HepG2 (cell line): ENCODE data around the gene ASB5. TPM values are rescaled to one million over a fixed set of nuclear protein-coding genes. Genes with fewer than 3 reads are reported as not detected.

ENCODE experiments used
- GABPB1 ChIP-seq: IDR thresholded peaks from 2 replicates; pipeline ENCODE4 v1.6.1; 2016; ENCODE audit warnings: mild to moderate bottlenecking, missing genetic modification reagents, moderate library complexity, missing compliant biosample characterization
- HMG20B ChIP-seq: conservative IDR thresholded peaks from 2 replicates; pipeline ENCODE4 v1.6.1; 2016; ENCODE audit warnings: missing genetic modification reagents, missing compliant biosample characterization
- ONECUT2 ChIP-seq: sonication (generic); formaldehyde crosslinking; IDR thresholded peaks from 2 replicates; pipeline ENCODE4 v1.4.0; 2020; ENCODE audit warnings: missing genetic modification reagents
- PHF8 ChIP-seq: sonication (generic); formaldehyde crosslinking; IDR thresholded peaks from 2 replicates; pipeline ENCODE4 v1.5.0; 2020; ENCODE audit warnings: missing genetic modification reagents
- POLR2AphosphoS5 ChIP-seq: IDR thresholded peaks from 2 replicates; pipeline ENCODE4 v1.6.1; 2012; ENCODE audit warnings: low read depth, low read length
- RXRA ChIP-seq: sonication (generic); formaldehyde crosslinking; IDR thresholded peaks from 2 replicates; pipeline ENCODE4 v1.5.1; 2020; ENCODE audit warnings: missing genetic modification reagents
- SALL1 ChIP-seq: sonication (generic); formaldehyde crosslinking; IDR thresholded peaks from 2 replicates; pipeline ENCODE4 v1.8.0; 2022; ENCODE audit warnings: mild to moderate bottlenecking, missing genetic modification reagents
- TBL1XR1 ChIP-seq: fragments of 150-350 bp; IDR thresholded peaks from 2 replicates; pipeline ENCODE4 v1.6.1; 2014; ENCODE audit warnings: borderline replicate concordance, low read length; ENCODE audit not compliant: partially characterized antibody
- TCF7 ChIP-seq: sonication (generic); IDR thresholded peaks from 2 replicates; pipeline ENCODE4 v1.6.1; 2016; ENCODE audit warnings: antibody characterized with exemption, low read depth
- U2AF2 ChIP-seq: fragments of 200-400 bp; formaldehyde crosslinking; IDR thresholded peaks from 2 replicates; pipeline ENCODE4 v1.6.1; 2017; ENCODE audit warnings: low read depth, mild to moderate bottlenecking, low read length
- ZBTB21 ChIP-seq: sonication (generic); formaldehyde crosslinking; IDR thresholded peaks from 2 replicates; pipeline ENCODE4 v1.4.0; 2020; ENCODE audit warnings: missing genetic modification reagents
- ZNF354B ChIP-seq: sonication (generic); formaldehyde crosslinking; IDR thresholded peaks from 2 replicates; pipeline ENCODE4 v1.8.0; 2022; ENCODE audit warnings: mild to moderate bottlenecking, missing genetic modification reagents
- ZNF441 ChIP-seq: sonication (generic); formaldehyde crosslinking; IDR thresholded peaks from 2 replicates; pipeline ENCODE4 v1.7.0; 2021; ENCODE audit warnings: missing genetic modification reagents, borderline replicate concordance
- ZNF558 ChIP-seq: sonication (generic); formaldehyde crosslinking; IDR thresholded peaks from 2 replicates; pipeline ENCODE4 v1.9.0; 2022; ENCODE audit warnings: mild to moderate bottlenecking, missing genetic modification reagents, borderline replicate concordance
- ZNF766 ChIP-seq: sonication (generic); formaldehyde crosslinking; IDR thresholded peaks from 2 replicates; pipeline ENCODE4 v1.5.0; 2020; ENCODE audit warnings: missing genetic modification reagents, borderline replicate concordance
- ZNF788 ChIP-seq: sonication (generic); formaldehyde crosslinking; IDR thresholded peaks from 2 replicates; pipeline ENCODE4 v1.5.0; 2020; ENCODE audit warnings: mild to moderate bottlenecking, missing genetic modification reagents, borderline replicate concordance
- ZNF878 ChIP-seq: sonication (generic); formaldehyde crosslinking; IDR thresholded peaks from 2 replicates; pipeline ENCODE4 v1.8.1; 2023; ENCODE audit warnings: mild to moderate bottlenecking, missing genetic modification reagents, moderate library complexity
- polyA plus RNA-seq, 8 experiments: library from polyadenylated mRNA; depleted of rRNA in 3 of 8; stranded (reverse) in 7 of 8; unstranded in 1 of 8; fragments of >200 nt; fragmentation: Illumina TruSeq in 4 of 8; extraction: Trizol in 4 of 8; gene quantifications; 2 replicates each; pipeline versions ENCODE4 v1.2.1 to v1.2.3, GENCODE V29; 2011 to 2016; ENCODE audit warnings: low read depth in 4 of 8, missing spikeins in 1 of 8, mixed read lengths in 1 of 8; ENCODE audit not compliant: insufficient read depth in 1 of 8
- total RNA-seq, 5 experiments: library from RNA; depleted of rRNA; stranded (reverse); fragments of >200 nt; fragmentation: Illumina TruSeq; extraction: Trizol; gene quantifications; 2 replicates each; pipeline ENCODE4 v1.2.3, GENCODE V29; 2016; ENCODE audit warnings: low read depth in 1 of 5
- TF ChIP-seq, protein P1 (sequence below): sonication (generic); formaldehyde crosslinking; IDR thresholded peaks from 2 replicates; pipeline ENCODE4 v1.5.1; 2020; ENCODE audit warnings: missing genetic modification reagents, mild to moderate bottlenecking, borderline replicate concordance
- TF ChIP-seq, protein P2 (sequence below): sonication (generic); formaldehyde crosslinking; IDR thresholded peaks from 2 replicates; pipeline ENCODE4 v1.4.0; 2020; ENCODE audit warnings: mild to moderate bottlenecking, missing genetic modification reagents
- TF ChIP-seq, protein P3 (sequence below): sonication (generic); formaldehyde crosslinking; IDR thresholded peaks from 2 replicates; pipeline ENCODE4 v1.4.0; 2020; ENCODE audit warnings: missing genetic modification reagents, borderline replicate concordance
- TF ChIP-seq, protein P4 (sequence below): sonication (generic); formaldehyde crosslinking; IDR thresholded peaks from 2 replicates; pipeline ENCODE4 v1.8.0; 2022; ENCODE audit warnings: low read depth, missing genetic modification reagents

Gene ASB5
- total and polyA plus RNA-seq, 2 of the 13 experiments (the other 11 are each of a cell fraction or from before 2014, with no cell fraction given), result not detected

DNA sequence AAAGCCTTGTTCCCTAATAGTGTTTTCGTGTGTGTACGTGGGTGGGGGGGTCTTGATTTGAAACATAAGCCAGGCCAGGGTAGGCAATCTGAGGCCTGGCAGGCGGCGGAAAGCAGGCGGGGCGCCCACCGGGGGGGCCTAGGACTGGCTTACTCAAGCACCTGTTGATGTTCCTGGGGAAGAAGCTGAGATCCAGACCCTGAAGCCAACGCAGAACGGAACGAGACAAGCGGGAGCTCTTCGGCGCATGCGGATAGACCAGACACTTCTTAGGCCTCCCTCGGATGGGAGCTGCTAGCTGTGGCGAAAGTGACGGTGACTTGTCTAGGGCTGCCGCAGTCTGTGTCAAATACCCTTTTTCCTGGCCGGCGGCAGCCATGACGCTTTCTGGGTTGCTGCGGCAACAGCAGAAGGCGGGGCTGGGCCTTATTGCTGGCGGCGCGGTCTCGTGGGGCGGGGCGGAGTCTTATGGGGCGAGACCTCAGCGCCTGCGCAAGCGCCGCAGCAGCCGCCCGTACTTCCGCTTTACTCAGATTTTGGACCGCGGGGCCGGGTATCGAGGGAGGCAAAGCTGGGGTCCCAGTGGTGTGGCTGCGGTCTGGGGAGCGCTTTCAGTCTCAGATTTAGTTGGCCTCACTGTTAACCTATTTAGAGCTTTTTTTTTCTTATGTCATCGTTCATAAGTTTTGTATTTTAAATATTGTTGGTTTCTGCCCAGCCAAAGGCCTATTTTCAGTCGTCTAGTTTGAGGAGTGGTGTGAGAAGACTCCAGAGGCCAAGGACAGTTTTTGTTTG, 73.6 kb downstream of the ASB5 start, which contains the start of gene SPATA4 (continued):
- TF ChIP-seq, protein P1, sequence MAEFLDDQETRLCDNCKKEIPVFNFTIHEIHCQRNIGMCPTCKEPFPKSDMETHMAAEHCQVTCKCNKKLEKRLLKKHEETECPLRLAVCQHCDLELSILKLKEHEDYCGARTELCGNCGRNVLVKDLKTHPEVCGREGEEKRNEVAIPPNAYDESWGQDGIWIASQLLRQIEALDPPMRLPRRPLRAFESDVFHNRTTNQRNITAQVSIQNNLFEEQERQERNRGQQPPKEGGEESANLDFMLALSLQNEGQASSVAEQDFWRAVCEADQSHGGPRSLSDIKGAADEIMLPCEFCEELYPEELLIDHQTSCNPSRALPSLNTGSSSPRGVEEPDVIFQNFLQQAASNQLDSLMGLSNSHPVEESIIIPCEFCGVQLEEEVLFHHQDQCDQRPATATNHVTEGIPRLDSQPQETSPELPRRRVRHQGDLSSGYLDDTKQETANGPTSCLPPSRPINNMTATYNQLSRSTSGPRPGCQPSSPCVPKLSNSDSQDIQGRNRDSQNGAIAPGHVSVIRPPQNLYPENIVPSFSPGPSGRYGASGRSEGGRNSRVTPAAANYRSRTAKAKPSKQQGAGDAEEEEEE (CRISPR knock-in tag), result no peak
- TF ChIP-seq ZNF558 (CRISPR knock-in tag) (no peak), HMG20B (CRISPR knock-in tag) (no peak), ZNF878 (CRISPR knock-in tag) (no peak), POLR2AphosphoS5 (peak; percentile 56), U2AF2 (peak; percentile 94; the same call in 1 of the 2 replicates), ZNF766 (CRISPR knock-in tag) (peak; percentile 48; the same call in 1 of the 2 replicates), GABPB1 (CRISPR knock-in tag) (peak; percentile 97), ZNF441 (0 out of 2 replicates have a peak, but pooled peaks have one; percentile 25), ZNF788 (CRISPR knock-in tag) (peak; percentile 42; the same call in 1 of the 2 replicates), ZBTB21 (no peak), ZNF354B (CRISPR knock-in tag) (no peak), TBL1XR1 (peak; percentile 37), RXRA (CRISPR knock-in tag) (peak; percentile 56; the same call in 1 of the 2 replicates), ONECUT2 (CRISPR knock-in tag) (no peak), SALL1 (CRISPR knock-in tag) (peak; percentile 62), TCF7 (no peak), PHF8 (CRISPR knock-in tag) (peak; percentile 63)
- TF ChIP-seq, protein P2, sequence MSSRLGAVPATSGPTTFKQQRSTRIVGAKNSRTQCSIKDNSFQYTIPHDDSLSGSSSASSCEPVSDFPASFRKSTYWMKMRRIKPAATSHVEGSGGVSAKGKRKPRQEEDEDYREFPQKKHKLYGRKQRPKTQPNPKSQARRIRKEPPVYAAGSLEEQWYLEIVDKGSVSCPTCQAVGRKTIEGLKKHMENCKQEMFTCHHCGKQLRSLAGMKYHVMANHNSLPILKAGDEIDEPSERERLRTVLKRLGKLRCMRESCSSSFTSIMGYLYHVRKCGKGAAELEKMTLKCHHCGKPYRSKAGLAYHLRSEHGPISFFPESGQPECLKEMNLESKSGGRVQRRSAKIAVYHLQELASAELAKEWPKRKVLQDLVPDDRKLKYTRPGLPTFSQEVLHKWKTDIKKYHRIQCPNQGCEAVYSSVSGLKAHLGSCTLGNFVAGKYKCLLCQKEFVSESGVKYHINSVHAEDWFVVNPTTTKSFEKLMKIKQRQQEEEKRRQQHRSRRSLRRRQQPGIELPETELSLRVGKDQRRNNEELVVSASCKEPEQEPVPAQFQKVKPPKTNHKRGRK (CRISPR knock-in tag), result 0 out of 2 replicates have a peak, but pooled peaks have one; percentile 31
- TF ChIP-seq, protein P3, sequence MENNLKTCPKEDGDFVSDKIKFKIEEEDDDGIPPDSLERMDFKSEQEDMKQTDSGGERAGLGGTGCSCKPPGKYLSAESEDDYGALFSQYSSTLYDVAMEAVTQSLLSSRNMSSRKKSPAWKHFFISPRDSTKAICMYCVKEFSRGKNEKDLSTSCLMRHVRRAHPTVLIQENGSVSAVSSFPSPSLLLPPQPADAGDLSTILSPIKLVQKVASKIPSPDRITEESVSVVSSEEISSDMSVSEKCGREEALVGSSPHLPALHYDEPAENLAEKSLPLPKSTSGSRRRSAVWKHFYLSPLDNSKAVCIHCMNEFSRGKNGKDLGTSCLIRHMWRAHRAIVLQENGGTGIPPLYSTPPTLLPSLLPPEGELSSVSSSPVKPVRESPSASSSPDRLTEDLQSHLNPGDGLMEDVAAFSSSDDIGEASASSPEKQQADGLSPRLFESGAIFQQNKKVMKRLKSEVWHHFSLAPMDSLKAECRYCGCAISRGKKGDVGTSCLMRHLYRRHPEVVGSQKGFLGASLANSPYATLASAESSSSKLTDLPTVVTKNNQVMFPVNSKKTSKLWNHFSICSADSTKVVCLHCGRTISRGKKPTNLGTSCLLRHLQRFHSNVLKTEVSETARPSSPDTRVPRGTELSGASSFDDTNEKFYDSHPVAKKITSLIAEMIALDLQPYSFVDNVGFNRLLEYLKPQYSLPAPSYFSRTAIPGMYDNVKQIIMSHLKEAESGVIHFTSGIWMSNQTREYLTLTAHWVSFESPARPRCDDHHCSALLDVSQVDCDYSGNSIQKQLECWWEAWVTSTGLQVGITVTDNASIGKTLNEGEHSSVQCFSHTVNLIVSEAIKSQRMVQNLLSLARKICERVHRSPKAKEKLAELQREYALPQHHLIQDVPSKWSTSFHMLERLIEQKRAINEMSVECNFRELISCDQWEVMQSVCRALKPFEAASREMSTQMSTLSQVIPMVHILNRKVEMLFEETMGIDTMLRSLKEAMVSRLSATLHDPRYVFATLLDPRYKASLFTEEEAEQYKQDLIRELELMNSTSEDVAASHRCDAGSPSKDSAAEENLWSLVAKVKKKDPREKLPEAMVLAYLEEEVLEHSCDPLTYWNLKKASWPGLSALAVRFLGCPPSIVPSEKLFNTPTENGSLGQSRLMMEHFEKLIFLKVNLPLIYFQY, result no peak
- TF ChIP-seq, protein P4, sequence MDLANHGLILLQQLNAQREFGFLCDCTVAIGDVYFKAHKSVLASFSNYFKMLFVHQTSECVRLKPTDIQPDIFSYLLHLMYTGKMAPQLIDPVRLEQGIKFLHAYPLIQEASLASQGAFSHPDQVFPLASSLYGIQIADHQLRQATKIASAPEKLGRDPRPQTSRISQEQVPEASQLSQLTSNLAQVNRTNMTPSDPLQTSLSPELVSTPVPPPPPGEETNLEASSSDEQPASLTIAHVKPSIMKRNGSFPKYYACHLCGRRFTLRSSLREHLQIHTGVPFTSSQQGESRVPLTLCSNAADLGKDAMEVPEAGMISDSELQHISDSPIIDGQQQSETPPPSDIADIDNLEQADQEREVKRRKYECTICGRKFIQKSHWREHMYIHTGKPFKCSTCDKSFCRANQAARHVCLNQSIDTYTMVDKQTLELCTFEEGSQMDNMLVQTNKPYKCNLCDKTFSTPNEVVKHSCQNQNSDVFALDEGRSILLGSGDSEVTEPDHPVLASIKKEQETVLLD (CRISPR knock-in tag), result no peak
